ENCODE data around the gene APBA2.

Gene APBA2

DNA sequence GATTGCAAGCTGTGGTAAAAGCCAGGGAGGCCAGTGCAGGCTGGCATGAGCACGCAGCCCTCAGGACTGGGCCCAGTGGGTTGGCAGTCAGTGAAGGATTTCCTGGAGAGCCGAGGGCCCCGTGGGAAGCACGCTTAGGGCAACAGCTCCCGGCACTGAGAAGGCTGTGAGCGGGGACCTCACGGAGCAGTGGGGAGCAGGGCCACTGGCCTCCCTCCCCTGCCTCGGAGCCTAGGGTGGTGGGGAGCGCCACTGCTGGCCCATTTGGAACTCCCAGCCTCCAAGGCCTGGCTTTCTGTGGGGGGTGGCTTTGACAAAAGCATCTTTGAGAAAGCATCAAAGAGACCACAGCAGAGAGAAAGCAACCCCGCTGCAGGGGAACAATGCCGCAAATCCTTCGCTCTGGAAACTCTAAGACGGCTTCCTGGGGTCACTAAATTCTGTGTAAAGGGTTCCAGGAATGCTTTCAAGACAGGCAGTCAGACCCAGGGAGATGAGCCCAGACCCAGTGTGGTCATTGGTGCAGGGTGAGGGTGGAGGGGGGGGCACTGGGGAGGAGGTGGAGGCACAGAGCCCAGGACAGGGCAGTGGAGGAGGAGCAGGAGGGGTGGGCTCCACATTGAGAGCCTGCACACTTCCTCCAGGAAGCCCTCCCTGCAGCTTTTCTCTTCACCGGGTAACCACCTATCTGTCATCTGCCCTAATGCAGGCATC is 9.5 kb upstream of the APBA2 start:
- Histone ChIP-seq H3K36me3 (ENCODE audit: control insufficient read depth, insufficient read depth, low read length) (no peaks in the 10 kb centered on the region), H3K4me3 (ENCODE audit: insufficient read depth, low read depth, low read length, poor library complexity, severe bottlenecking) (no peak overlapping the region), H3K4me1 (ENCODE audit: control insufficient read depth, insufficient read depth, low read length, poor library complexity, severe bottlenecking) (no peaks in the 10 kb centered on the region), H3K9me3 (ENCODE audit: control insufficient read depth, low read length) (no peaks in the 10 kb centered on the region), H3K27ac (ENCODE audit: insufficient read depth, low read length, poor library complexity, severe bottlenecking) (no peak overlapping the region), H3K27me3 (replicated peaks; ENCODE audit: control insufficient read depth, insufficient read depth, low read length, poor library complexity, severe bottlenecking) (no peaks in the 10 kb centered on the region)
- DNase-seq: no peak

DNA sequence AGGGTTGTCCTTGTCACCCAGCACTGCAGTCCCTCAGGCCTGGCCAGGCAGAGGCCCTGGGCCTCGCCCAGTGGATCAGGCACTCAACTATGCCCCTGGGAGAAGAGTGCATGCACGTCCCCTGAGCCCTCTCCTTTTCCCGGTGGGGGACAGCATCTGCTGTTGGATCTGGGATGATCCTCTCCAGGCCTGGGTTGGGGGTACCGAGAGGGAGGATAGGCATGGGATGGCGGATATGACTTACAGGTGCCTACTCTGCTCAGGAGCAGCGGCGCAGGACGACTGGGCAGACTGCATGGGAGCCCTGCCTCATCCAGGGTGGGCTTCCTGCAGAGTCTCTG is 9.0 kb upstream of the APBA2 start:
- H3K4me3 ChIP-seq (ENCODE audit: insufficient read depth, low read depth, low read length, poor library complexity, severe bottlenecking): no peak overlapping the region
- H3K9me3 ChIP-seq (ENCODE audit: control insufficient read depth, low read length): no peaks in the 10 kb centered on the region
- H3K36me3 ChIP-seq (ENCODE audit: control insufficient read depth, insufficient read depth, low read length): no peaks in the 10 kb centered on the region
- no peaks in the 10 kb centered on the region for H3K27me3 ChIP-seq (replicated peaks; ENCODE audit: control insufficient read depth, insufficient read depth, low read length, poor library complexity, severe bottlenecking)
- H3K4me1 ChIP-seq (ENCODE audit: control insufficient read depth, insufficient read depth, low read length, poor library complexity, severe bottlenecking): no peaks in the 10 kb centered on the region
- H3K27ac ChIP-seq (ENCODE audit: insufficient read depth, low read length, poor library complexity, severe bottlenecking): no peak overlapping the region
- DNase-seq: no peak

DNA sequence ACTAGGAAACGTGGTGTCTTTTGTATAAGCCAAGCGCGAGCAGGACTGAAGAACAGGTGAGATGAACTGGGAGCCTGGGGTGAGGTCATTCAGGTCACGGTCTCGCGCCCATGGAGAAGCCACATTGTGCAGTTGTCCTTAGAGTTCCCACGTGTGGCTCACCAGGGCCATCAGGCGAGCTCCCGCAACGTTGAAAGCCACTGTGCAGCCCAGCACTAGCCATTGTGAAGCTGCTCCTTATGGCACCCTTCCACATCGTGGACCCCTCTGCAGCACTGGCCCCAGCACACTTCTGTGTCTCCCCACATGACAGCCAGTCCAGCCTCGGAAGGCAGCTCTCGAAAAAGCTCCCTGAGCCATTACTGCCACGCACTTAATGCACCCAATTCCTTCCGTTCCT is 7.6 kb upstream of the APBA2 start:
- DNase-seq: no peak
- H3K4me3 ChIP-seq (ENCODE audit: insufficient read depth, low read depth, low read length, poor library complexity, severe bottlenecking): no peak overlapping the region
- H3K36me3 ChIP-seq (ENCODE audit: control insufficient read depth, insufficient read depth, low read length): no peaks in the 10 kb centered on the region
- no peaks in the 10 kb centered on the region for H3K4me1 ChIP-seq (ENCODE audit: control insufficient read depth, insufficient read depth, low read length, poor library complexity, severe bottlenecking)
- no peaks in the 10 kb centered on the region for H3K27me3 ChIP-seq (replicated peaks; ENCODE audit: control insufficient read depth, insufficient read depth, low read length, poor library complexity, severe bottlenecking)
- no peaks in the 10 kb centered on the region for H3K9me3 ChIP-seq (ENCODE audit: control insufficient read depth, low read length)
- H3K27ac ChIP-seq (ENCODE audit: insufficient read depth, low read length, poor library complexity, severe bottlenecking): no peak overlapping the region

DNA sequence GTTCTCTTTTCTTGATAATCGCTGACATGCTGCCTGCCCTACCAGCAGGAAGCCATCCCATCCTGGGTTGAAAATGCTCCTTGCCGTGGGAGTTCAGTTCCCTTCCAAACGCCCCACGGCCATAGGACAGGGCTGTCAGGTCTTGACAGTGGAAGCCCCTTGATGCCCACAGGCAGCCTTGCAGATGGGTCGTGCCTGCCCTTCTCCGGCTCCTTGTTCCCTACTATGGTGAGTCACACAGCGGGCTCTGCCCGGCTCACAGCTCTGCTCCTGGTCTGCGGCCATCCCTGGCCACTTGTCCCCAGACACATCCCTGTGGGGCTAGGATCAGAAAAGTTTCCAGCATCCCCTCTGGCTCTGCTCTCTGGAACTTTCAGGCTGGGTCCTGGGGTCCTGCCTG is 6.2 kb upstream of the APBA2 start:
- Histone ChIP-seq H3K27me3 (replicated peaks; ENCODE audit: control insufficient read depth, insufficient read depth, low read length, poor library complexity, severe bottlenecking) (no peaks in the 10 kb centered on the region), H3K4me1 (ENCODE audit: control insufficient read depth, insufficient read depth, low read length, poor library complexity, severe bottlenecking) (no peaks in the 10 kb centered on the region), H3K36me3 (ENCODE audit: control insufficient read depth, insufficient read depth, low read length) (no peaks in the 10 kb centered on the region), H3K27ac (ENCODE audit: insufficient read depth, low read length, poor library complexity, severe bottlenecking) (no peak overlapping the region), H3K9me3 (ENCODE audit: control insufficient read depth, low read length) (no peaks in the 10 kb centered on the region), H3K4me3 (ENCODE audit: insufficient read depth, low read depth, low read length, poor library complexity, severe bottlenecking) (no peak overlapping the region)
- DNase-seq: no peak

DNA sequence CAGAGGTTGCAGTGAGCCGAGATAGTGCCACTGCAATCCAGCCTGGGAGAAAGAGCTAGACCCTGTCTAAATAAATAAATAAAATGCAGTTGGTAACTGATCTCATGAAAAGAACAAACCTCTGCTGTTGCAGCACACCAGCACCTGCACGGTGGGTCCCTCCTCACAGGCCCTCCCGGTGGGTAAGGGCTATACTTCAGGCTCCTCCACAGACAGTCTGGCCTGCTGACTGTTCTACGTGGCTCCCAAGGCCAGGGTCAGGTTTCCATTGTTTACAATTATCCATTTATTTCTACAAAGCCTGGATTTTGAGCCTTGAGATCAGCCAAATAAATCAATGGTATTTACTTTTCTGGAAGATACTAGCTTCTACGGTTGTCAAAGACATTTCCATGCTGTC is 5.1 kb upstream of the APBA2 start:
- Histone ChIP-seq H3K36me3 (ENCODE audit: control insufficient read depth, insufficient read depth, low read length) (no peaks in the 10 kb centered on the region), H3K27me3 (replicated peaks; ENCODE audit: control insufficient read depth, insufficient read depth, low read length, poor library complexity, severe bottlenecking) (no peaks in the 10 kb centered on the region), H3K9me3 (ENCODE audit: control insufficient read depth, low read length) (no peaks in the 10 kb centered on the region), H3K27ac (ENCODE audit: insufficient read depth, low read length, poor library complexity, severe bottlenecking) (no peak overlapping the region), H3K4me1 (ENCODE audit: control insufficient read depth, insufficient read depth, low read length, poor library complexity, severe bottlenecking) (no peaks in the 10 kb centered on the region), H3K4me3 (ENCODE audit: insufficient read depth, low read depth, low read length, poor library complexity, severe bottlenecking) (no peak overlapping the region)
- no peak for DNase-seq

DNA sequence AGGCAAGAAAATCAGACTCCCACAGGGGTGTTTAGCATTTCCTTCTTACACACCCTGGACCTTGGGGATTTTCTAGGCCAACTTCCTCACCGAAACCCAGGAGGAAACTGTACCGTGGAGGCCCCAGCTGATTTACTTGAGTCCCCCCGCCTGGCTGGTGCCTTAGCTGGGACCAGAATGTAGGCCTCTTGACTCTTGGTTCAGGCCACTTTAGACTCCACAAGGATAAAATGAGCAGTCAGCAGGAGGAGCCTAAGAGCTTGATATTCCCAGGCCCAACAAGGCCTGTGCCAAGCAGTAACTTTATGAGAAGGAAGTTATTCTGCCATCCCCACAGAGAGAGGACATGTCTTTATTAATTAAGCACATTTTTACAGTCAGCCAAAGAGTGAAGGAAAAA is 4.6 kb upstream of the APBA2 start:
- Histone ChIP-seq H3K9me3 (ENCODE audit: control insufficient read depth, low read length) (no peaks in the 10 kb centered on the region), H3K27me3 (replicated peaks; ENCODE audit: control insufficient read depth, insufficient read depth, low read length, poor library complexity, severe bottlenecking) (no peaks in the 10 kb centered on the region), H3K4me1 (ENCODE audit: control insufficient read depth, insufficient read depth, low read length, poor library complexity, severe bottlenecking) (no peaks in the 10 kb centered on the region), H3K36me3 (ENCODE audit: control insufficient read depth, insufficient read depth, low read length) (no peaks in the 10 kb centered on the region), H3K27ac (ENCODE audit: insufficient read depth, low read length, poor library complexity, severe bottlenecking) (no peak overlapping the region), H3K4me3 (ENCODE audit: insufficient read depth, low read depth, low read length, poor library complexity, severe bottlenecking) (no peak overlapping the region)
- DNase-seq: no peak

DNA sequence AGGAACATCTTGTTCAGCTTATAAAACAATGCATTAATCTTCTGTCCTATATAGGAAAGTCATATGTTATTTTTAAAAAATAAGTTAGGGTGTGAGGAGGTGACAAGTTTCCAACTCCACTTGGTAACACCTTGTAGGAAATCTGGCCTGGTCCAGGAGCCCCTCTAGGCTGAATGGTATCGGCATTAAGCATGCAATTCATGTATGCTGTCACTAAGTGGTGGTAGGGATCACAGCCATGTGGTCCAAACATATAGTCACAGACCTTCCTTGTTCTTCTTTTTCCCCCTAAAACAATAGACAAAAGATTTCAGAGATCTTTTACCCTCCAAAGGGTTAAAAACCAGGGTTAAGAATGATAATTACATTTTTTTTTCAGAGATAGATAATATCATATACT is 4.2 kb upstream of the APBA2 start:
- no peak for DNase-seq
- Histone ChIP-seq H3K36me3 (ENCODE audit: control insufficient read depth, insufficient read depth, low read length) (no peaks in the 10 kb centered on the region), H3K27ac (ENCODE audit: insufficient read depth, low read length, poor library complexity, severe bottlenecking) (no peak overlapping the region), H3K27me3 (replicated peaks; ENCODE audit: control insufficient read depth, insufficient read depth, low read length, poor library complexity, severe bottlenecking) (no peaks in the 10 kb centered on the region), H3K9me3 (ENCODE audit: control insufficient read depth, low read length) (no peaks in the 10 kb centered on the region), H3K4me3 (ENCODE audit: insufficient read depth, low read depth, low read length, poor library complexity, severe bottlenecking) (no peak overlapping the region), H3K4me1 (ENCODE audit: control insufficient read depth, insufficient read depth, low read length, poor library complexity, severe bottlenecking) (peaks cover under 1% of the 10 kb centered on the region)

DNA sequence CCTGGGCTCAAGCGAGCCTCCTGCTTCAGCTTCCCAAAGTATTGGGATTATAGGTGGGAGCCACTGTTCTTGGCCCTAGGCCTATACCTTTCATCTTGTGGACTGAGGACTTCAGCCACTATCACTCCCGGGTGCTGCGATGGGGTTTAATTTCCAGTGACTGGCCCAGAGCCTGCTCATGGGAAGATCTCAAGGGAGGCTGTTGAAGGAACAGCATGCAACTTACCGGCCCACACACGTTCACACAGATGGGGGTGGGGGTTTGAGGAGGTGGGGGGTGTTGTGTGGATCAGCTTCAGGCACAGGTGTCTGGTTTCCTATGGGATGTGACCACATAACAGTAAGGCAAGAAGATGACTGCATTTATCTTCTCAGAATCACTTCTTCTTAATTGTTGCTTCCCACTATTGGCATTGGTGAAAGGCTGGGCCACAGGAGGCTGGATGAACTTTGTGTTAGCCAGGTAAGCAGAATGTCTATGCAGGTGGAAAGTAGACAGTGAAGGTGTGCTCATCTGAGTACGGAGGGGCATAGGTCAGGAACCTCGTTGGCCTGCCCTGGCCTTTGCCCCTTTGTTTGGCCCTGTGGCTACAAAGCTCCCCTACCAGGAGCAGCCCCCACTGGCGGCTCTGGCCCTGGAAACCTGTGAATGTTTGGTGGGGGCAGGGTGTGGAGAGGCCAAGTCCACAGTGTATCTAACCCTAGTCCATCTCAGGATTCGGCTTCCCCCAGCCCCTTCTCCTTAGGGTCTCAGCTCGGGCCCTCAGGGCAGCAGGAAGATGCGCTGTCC is 1.4 kb upstream of the APBA2 start:
- Histone ChIP-seq H3K27me3 (replicated peaks; ENCODE audit: control insufficient read depth, insufficient read depth, low read length, poor library complexity, severe bottlenecking) (no peaks in the 10 kb centered on the region), H3K4me1 (ENCODE audit: control insufficient read depth, insufficient read depth, low read length, poor library complexity, severe bottlenecking) (peaks cover 17% of the 10 kb centered on the region), H3K36me3 (ENCODE audit: control insufficient read depth, insufficient read depth, low read length) (no peaks in the 10 kb centered on the region), H3K4me3 (ENCODE audit: insufficient read depth, low read depth, low read length, poor library complexity, severe bottlenecking) (no peak overlapping the region), H3K9me3 (ENCODE audit: control insufficient read depth, low read length) (no peaks in the 10 kb centered on the region), H3K27ac (ENCODE audit: insufficient read depth, low read length, poor library complexity, severe bottlenecking) (no peak overlapping the region)
- no peak for DNase-seq

DNA sequence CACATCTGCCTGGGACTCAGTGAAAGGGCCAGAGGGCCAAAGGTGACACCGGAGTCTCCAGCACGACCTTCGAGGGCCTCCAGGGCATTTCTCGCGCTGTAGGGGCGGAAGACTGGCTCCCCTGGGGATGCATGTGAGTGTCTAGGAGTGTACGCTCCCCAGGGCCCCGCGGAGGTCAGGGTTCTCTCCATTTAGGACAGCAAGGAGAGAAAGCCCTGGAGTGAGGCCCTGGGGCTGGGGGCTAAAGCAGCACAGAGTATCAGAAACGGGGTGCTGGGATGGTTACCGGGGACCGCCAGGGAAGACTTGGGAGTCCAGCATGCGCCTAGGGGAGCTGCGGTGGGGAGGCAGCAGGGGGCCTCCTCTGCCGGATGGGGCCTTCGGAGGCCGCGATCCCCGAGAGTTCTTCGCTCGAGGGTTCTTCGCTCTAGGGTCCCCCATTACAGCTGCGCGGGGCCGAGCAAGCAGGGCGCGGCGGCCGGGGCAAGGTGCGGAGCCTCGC is 595 bp upstream of the APBA2 start:
- no peak overlapping the region for H3K27ac ChIP-seq (ENCODE audit: insufficient read depth, low read length, poor library complexity, severe bottlenecking)

More for the DNA sequence above, 595 bp upstream of the APBA2 start:
- H3K4me1 ChIP-seq (ENCODE audit: control insufficient read depth, insufficient read depth, low read length, poor library complexity, severe bottlenecking): peaks cover 23% of the 10 kb centered on the region
- DNase-seq: no peak
- H3K9me3 ChIP-seq (ENCODE audit: control insufficient read depth, low read length): no peaks in the 10 kb centered on the region
- peak overlapping the region; percentile 71 for H3K4me3 ChIP-seq (ENCODE audit: insufficient read depth, low read depth, low read length, poor library complexity, severe bottlenecking)
- no peaks in the 10 kb centered on the region for H3K27me3 ChIP-seq (replicated peaks; ENCODE audit: control insufficient read depth, insufficient read depth, low read length, poor library complexity, severe bottlenecking)
- H3K36me3 ChIP-seq (ENCODE audit: control insufficient read depth, insufficient read depth, low read length): no peaks in the 10 kb centered on the region

Measured in effector memory CD4-positive, alpha-beta T cell (primary cell).